Nephron (organoid): ENCODE measurements around the gene ACSBG1.

Experiments
- H3K27ac Mint-ChIP-seq, 3 experiments: 2 replicates each; pipeline ENCODE4 v1.8.0; 2020; ENCODE audit warnings: mixed read lengths in 3 of 3, mild to moderate bottlenecking in 2 of 3, moderate library complexity in 1 of 3
- H3K27me3 Mint-ChIP-seq: 2 replicates; pipeline ENCODE4 v1.8.0; 2021; ENCODE audit warnings: low read depth, mild to moderate bottlenecking, moderate library complexity, mixed read lengths
- H3K36me3 Mint-ChIP-seq: 2 replicates; pipeline ENCODE4 v1.8.0; 2020; ENCODE audit warnings: low read depth, mixed read lengths
- H3K4me1 Mint-ChIP-seq: 2 replicates; pipeline ENCODE4 v1.8.0; 2020; ENCODE audit warnings: mixed read lengths
- H3K4me3 Mint-ChIP-seq, 3 experiments: 2 replicates each; pipeline ENCODE4 v1.8.0; 2020; ENCODE audit warnings: mild to moderate bottlenecking in 3 of 3, mixed read lengths in 3 of 3, moderate library complexity in 2 of 3
- H3K9me3 Mint-ChIP-seq: 2 replicates; pipeline ENCODE4 v1.8.0; 2020; ENCODE audit warnings: mixed read lengths
- TF ChIP-seq, protein P1 (sequence below), 3 experiments: fragments of 200-600 bp; sonication (generic); IDR thresholded peaks; one replicate each; pipeline ENCODE4 v1.5.0; 2021; ENCODE audit warnings: antibody characterized with exemption in 3 of 3; ENCODE audit not compliant: unreplicated experiment in 3 of 3

Gene ACSBG1

DNA sequence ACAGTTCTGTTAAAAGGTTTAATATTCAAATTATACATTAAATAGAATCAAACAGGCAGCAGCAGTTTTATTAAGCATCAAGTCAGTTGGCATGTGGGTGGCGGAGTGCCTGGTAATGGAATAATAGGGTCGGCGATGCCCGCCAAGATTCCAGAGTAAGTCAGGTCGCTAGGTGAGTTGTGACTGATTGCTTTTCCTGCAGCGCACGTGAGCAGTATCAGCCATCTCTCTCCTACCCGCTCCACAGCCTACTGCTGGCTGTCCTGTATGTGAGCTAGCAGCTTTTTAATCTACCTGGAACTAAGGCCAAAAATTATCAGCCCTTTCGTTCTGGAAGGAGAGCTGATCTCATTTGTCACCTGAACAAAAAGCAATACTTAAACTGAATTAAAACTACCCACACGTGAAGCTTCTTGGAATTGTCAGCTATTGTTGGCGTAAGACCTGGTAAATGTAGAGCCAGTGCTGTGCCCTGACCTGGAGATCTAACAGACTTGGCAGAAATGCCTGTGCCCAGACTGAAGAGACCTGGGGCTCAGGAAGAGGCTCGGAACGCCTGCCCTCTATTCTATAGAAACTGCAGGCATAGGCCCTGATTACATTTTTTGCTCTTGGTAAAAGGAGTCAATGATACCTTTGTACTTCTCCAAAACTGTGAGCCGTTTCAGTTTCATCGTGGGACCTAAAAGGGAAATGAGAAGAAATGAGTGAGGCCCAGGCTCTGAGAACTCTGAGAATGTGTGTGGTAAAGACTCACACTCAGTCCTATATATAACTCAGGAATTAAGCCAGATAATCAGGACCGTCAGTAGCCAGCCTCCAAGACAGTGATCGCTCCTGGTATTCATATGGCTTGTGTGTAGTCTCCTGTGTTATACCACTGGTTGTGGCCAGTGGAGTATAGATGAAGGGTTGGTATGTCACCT is 63.3 kb downstream of the ACSBG1 start:
- Mint-ChIP-seq H3K4me3 (no peak overlapping the region), H3K27ac (no peak overlapping the region), H3K27me3 (peaks cover 5% of the 10 kb centered on the region), H3K9me3 (no peaks in the 10 kb centered on the region), H3K36me3 (peaks cover 56% of the 10 kb centered on the region), H3K4me1 (no peaks in the 10 kb centered on the region)
- TF ChIP-seq, protein P1, sequence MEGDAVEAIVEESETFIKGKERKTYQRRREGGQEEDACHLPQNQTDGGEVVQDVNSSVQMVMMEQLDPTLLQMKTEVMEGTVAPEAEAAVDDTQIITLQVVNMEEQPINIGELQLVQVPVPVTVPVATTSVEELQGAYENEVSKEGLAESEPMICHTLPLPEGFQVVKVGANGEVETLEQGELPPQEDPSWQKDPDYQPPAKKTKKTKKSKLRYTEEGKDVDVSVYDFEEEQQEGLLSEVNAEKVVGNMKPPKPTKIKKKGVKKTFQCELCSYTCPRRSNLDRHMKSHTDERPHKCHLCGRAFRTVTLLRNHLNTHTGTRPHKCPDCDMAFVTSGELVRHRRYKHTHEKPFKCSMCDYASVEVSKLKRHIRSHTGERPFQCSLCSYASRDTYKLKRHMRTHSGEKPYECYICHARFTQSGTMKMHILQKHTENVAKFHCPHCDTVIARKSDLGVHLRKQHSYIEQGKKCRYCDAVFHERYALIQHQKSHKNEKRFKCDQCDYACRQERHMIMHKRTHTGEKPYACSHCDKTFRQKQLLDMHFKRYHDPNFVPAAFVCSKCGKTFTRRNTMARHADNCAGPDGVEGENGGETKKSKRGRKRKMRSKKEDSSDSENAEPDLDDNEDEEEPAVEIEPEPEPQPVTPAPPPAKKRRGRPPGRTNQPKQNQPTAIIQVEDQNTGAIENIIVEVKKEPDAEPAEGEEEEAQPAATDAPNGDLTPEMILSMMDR (IDR thresholded peaks at IDR 0.05; ENCODE audit: unreplicated experiment in 3 of 3) = no peak

DNA sequence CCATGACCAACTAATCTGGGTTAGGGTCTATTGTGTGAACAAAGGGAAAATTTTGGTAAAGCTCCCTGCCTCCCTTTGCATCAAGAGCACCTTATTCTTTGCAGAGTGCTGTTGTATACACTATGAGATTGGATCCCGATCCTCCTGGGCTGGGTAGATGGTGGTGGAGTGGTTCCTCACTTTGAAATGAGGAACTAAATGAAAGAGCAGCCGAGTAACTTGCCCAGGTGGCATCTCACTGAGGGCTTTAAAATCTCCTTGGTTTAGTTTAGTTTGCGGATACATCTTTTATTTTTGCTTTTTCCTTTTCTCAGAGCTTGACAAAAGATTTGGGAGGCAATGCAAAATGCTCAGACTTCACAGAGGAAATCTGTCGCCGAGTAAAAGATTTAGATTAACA is 65.8 kb downstream of the ACSBG1 start:
- TF ChIP-seq, protein P1 (IDR thresholded peaks at IDR 0.05; ENCODE audit: unreplicated experiment in 3 of 3) = no peak
- Mint-ChIP-seq H3K36me3 (peaks cover 71% of the 10 kb centered on the region), H3K9me3 (no peaks in the 10 kb centered on the region), H3K27me3 (no peaks in the 10 kb centered on the region), H3K4me1 (no peaks in the 10 kb centered on the region), H3K4me3 (no peak overlapping the region), H3K27ac (no peak overlapping the region)

DNA sequence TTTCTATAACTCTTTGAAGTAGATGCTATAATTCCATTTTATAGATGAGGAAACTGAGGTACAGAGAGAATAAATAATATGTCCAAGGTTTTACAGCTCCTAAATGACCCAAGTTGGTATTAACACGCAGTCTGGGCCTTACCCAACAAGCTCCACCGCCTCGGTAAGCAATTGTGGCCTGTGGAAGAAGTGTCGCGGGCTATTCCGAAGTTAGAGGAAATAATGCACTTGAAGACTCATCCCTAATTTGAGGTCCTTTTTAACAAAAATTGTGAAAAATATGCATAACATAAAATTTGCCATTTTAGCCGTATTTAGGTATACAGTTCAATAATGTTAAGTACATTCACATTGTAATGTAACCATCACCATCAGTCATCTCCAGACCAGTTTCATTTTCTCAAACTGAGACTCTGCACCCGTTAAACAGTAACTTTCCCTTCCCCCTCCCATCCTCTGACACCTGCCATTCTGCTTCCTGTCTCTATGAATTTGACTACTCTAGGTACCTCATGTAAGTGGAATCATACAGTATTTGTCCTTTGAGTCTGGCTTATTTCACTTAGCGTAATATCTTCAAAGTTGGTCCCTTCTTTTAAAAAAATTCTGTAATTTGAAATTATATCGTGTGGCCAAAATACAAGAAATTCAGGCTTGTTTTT is 67.0 kb downstream of the ACSBG1 start:
- peaks cover 69% of the 10 kb centered on the region for H3K36me3 Mint-ChIP-seq
- H3K9me3 Mint-ChIP-seq = no peaks in the 10 kb centered on the region
- no peaks in the 10 kb centered on the region for H3K27me3 Mint-ChIP-seq
- H3K4me3 Mint-ChIP-seq = no peak overlapping the region
- H3K27ac Mint-ChIP-seq = no peak overlapping the region
- H3K4me1 Mint-ChIP-seq = no peaks in the 10 kb centered on the region
- TF ChIP-seq, protein P1 (IDR thresholded peaks at IDR 0.05; ENCODE audit: unreplicated experiment in 3 of 3) = no peak

DNA sequence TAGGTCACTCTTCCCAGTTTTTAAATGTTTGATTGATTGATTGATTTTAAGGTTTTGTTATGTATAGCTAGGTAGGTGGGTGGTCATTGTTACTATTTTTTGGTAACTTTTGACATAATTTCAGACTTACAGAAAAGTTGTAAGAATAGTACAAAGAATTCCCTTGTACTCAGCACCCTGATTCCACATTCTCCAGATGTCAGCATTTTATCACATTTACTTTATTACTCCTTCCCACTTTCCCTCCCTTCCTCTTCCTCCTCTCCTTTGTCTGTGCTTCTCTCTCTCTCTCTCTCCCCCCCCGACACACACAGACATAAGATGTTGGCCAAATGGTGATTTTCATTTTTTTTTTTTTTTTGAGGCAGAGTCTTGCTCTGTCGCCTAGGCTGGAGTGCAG is 70.4 kb downstream of the ACSBG1 start:
- Mint-ChIP-seq H3K27ac (no peak overlapping the region), H3K4me1 (no peaks in the 10 kb centered on the region), H3K4me3 (no peak overlapping the region), H3K9me3 (no peaks in the 10 kb centered on the region), H3K36me3 (peaks cover 57% of the 10 kb centered on the region), H3K27me3 (no peaks in the 10 kb centered on the region)
- TF ChIP-seq, protein P1 (IDR thresholded peaks at IDR 0.05; ENCODE audit: unreplicated experiment in 3 of 3) = no peak

DNA sequence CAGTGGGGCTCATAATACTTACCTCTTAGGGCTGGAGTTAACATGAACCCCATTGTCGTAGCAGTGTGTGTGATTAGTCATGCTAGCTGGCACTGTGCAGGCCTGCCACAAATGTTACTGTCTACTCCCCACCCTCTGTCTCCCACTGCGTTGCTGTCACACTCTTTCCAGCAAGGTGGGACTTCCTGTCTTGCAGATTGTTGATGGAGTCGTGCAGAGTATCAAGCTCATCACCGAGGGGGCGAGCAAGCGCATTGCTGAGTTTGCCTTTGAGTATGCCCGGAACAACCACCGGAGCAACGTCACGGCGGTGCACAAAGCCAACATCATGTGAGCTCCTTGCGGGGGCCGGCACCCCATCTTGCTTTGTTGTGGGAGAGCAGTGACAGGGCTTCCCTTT is 72.3 kb downstream of the ACSBG1 start:
- peaks cover 48% of the 10 kb centered on the region for H3K36me3 Mint-ChIP-seq
- no peak overlapping the region for H3K4me3 Mint-ChIP-seq
- no peaks in the 10 kb centered on the region for H3K27me3 Mint-ChIP-seq

More for the DNA sequence above, 72.3 kb downstream of the ACSBG1 start:
- Mint-ChIP-seq H3K27ac (no peak overlapping the region), H3K9me3 (no peaks in the 10 kb centered on the region), H3K4me1 (no peaks in the 10 kb centered on the region)
- TF ChIP-seq, protein P1 (IDR thresholded peaks at IDR 0.05; ENCODE audit: unreplicated experiment in 3 of 3) = no peak
